ENCODE data around the gene CSNK2B. TPM values are rescaled to one million over a fixed set of nuclear protein-coding genes. Genes with fewer than 3 reads are reported as not detected.
A peak's percentile ranks its signal among the peaks of the same experiment; 100 is the strongest.

Gene CSNK2B
- total and polyA plus RNA-seq, 9 of the 15 experiments (the other 6 are each of a cell fraction or from before 2014, with no cell fraction given) = 120 to 1,126 (median 529) TPM

DNA sequence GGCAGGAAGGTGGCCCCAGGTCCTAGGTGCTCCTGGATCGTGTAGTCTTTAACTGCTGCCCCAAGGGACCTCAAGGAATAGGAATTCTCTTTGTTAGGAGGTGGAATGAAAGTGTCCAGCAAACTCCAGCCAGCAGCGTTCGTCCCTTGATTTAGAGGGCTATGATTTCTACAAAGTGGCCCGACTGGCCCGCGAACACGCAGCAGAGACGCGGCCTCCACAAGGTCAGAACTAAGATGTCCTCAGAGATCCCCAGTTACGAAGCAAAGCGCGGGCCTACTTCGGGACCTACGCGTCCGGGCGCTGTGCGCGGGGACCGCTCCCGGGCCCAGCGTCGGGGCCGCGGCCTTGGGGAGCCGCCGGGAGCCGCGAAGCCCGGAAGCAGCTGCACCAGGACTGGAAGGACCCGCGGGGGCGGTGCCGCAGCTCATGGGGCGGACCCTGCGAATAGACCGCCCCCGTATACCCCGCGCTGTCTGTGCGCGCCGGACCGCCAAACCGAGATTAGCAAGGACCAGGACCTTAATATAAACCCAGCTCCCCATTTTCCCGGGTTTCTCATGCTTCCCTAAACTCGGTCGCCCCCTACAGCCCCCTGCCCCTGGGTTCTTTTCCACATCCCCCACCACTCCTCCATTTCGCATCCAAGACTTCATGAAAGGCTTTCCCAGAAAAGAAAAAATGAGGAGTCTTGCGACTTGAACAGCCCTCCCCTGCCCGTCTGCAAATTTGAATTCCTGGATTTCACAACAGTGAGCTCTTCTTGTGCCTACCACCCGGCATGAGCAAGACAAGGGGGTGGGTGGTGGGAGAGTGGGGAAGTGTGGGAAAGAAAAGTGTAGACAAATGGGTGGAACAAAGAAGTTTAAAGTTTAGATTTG, 5.3 kb upstream of the CSNK2B start, which contains the start of gene C6orf47 (continued):
- TF ChIP-seq, protein P1, sequence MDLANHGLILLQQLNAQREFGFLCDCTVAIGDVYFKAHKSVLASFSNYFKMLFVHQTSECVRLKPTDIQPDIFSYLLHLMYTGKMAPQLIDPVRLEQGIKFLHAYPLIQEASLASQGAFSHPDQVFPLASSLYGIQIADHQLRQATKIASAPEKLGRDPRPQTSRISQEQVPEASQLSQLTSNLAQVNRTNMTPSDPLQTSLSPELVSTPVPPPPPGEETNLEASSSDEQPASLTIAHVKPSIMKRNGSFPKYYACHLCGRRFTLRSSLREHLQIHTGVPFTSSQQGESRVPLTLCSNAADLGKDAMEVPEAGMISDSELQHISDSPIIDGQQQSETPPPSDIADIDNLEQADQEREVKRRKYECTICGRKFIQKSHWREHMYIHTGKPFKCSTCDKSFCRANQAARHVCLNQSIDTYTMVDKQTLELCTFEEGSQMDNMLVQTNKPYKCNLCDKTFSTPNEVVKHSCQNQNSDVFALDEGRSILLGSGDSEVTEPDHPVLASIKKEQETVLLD (IDR thresholded peaks at IDR 0.05) = peak; percentile 75
- TF ChIP-seq KAT7 (CRISPR knock-in tag; IDR thresholded peaks at IDR 0.05; ENCODE audit: borderline replicate concordance) (peak; percentile 98), NR2F6 (CRISPR knock-in tag; IDR thresholded peaks at IDR 0.05) (peak; percentile 27; the same call in 1 of the 2 replicates), CCNT2 (IDR thresholded peaks at IDR 0.05; ENCODE audit: borderline replicate concordance, extremely low read depth, insufficient read length, low read depth, low read length) (no peak), SOX6 (IDR thresholded peaks at IDR 0.05) (peak; percentile 63; the same call in 1 of the 2 replicates), NR2C1 (IDR thresholded peaks at IDR 0.05) (no peak), NR2C1 (tag; IDR thresholded peaks at IDR 0.05) (peak; percentile 42; the same call in 1 of the 2 replicates), HMG20B (CRISPR knock-in tag; IDR thresholded peaks at IDR 0.05) (peak; percentile 96), KLF10 (CRISPR knock-in tag; IDR thresholded peaks at IDR 0.05) (0 out of 2 replicates have a peak, but pooled peaks have one; percentile 40), ZNF696 (CRISPR knock-in tag; conservative IDR thresholded peaks at IDR 0.05) (0 out of 2 replicates have a peak, but pooled peaks have one; percentile 66), TAF9B (IDR thresholded peaks at IDR 0.05; ENCODE audit: partially characterized antibody) (no peak), DNMT1 (IDR thresholded peaks at IDR 0.05) (peak; percentile 96; the same call in 1 of the 2 replicates), ZNF324 (CRISPR knock-in tag; IDR thresholded peaks at IDR 0.05) (peak; percentile 4; the same call in 1 of the 2 replicates), DMBX1 (CRISPR knock-in tag; IDR thresholded peaks at IDR 0.05; ENCODE audit: borderline replicate concordance) (no peak), FOXP1 (CRISPR knock-in tag; IDR thresholded peaks at IDR 0.05) (peak; percentile 88; the same call in 1 of the 2 replicates), ZBED1 (IDR thresholded peaks at IDR 0.05) (0 out of 2 replicates have a peak, but pooled peaks have one; percentile 70), HSF4 (CRISPR knock-in tag; IDR thresholded peaks at IDR 0.05; ENCODE audit: borderline replicate concordance) (no peak), SMAD4 (CRISPR knock-in tag; conservative IDR thresholded peaks at IDR 0.05) (peak; percentile 83), JUND (IDR thresholded peaks at IDR 0.05; ENCODE audit: borderline replicate concordance, low read depth, low read length) (peak; percentile 75), JUND (tag; IDR thresholded peaks at IDR 0.05; ENCODE audit: borderline replicate concordance, low read depth, low read length) (peak; percentile 62; the same call in 1 of the 3 replicates), TAF7 (tag; IDR thresholded peaks at IDR 0.05) (peak; percentile 55), ZNF561 (CRISPR knock-in tag; conservative IDR thresholded peaks at IDR 0.05) (peak; percentile 5; the same call in 1 of the 2 replicates), ETV1 (tag; conservative IDR thresholded peaks at IDR 0.05; ENCODE audit: low read depth) (no peak; the same call in none of the 2 replicates), CEBPB (tag; IDR thresholded peaks at IDR 0.05) (peak; percentile 97), ZBTB17 (CRISPR knock-in tag; IDR thresholded peaks at IDR 0.05) (peak; percentile 91)
- TF ChIP-seq, protein P2, sequence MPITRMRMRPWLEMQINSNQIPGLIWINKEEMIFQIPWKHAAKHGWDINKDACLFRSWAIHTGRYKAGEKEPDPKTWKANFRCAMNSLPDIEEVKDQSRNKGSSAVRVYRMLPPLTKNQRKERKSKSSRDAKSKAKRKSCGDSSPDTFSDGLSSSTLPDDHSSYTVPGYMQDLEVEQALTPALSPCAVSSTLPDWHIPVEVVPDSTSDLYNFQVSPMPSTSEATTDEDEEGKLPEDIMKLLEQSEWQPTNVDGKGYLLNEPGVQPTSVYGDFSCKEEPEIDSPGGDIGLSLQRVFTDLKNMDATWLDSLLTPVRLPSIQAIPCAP (CRISPR knock-in tag; IDR thresholded peaks at IDR 0.05; ENCODE audit: borderline replicate concordance) = no peak
- TF ChIP-seq, protein P3, sequence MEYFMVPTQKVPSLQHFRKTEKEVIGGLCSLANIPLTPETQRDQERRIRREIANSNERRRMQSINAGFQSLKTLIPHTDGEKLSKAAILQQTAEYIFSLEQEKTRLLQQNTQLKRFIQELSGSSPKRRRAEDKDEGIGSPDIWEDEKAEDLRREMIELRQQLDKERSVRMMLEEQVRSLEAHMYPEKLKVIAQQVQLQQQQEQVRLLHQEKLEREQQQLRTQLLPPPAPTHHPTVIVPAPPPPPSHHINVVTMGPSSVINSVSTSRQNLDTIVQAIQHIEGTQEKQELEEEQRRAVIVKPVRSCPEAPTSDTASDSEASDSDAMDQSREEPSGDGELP (CRISPR knock-in tag; IDR thresholded peaks at IDR 0.05; ENCODE audit: borderline replicate concordance) = peak; percentile 96
